ENCODE data around the gene IFRD2. TPM values are rescaled to one million over a fixed set of nuclear protein-coding genes. Genes with fewer than 3 reads are reported as not detected.

The IFRD2 gene
- total and polyA plus RNA-seq, 4 experiments from 2014 or later, result 58.6 to 84.7 (median 63.7) TPM

- Histone ChIP-seq H3K4me3 (ENCODE audit: low read length in 2 of 2) (no peak overlapping the region), H3K27me3 (ENCODE audit: insufficient read depth, low read length) (no peaks in the 10 kb centered on the region), H3K4me1 (ENCODE audit: insufficient read depth, low read length) (peaks cover 13% of the 10 kb centered on the region), H3K9me3 (ENCODE audit: control insufficient read depth in 1 of 2, low read length in 2 of 2) (no peaks in the 10 kb centered on the region), H3K36me3 (ENCODE audit: insufficient read depth, low read length) (peaks cover 57% of the 10 kb centered on the region), H3K27ac (ENCODE audit: low read depth, low read length) (no peak overlapping the region)
- no peak for DNase-seq
- peaks cover 23 to 49% of the 10 kb centered on the region in 2 donors for H3K36me3 Mint-ChIP-seq
- peaks cover 6 to 9% (median 8%) of the 10 kb centered on the region in 4 donors for H3K4me1 Mint-ChIP-seq
- H3K27me3 Mint-ChIP-seq, result no peaks in the 10 kb centered on the region
- ChIA-PET CTCF (ENCODE audit: partially characterized antibody) (interaction anchor here (0.7 to 6.2 kb wide), 9 partner anchors 7 to 63 kb away, joined by 3 to 34 read pairs (median 11); partner anchors contain the start of gene GNAI2), POLR2A (ENCODE audit: partially characterized antibody) (interaction anchor here (1.0 to 5.2 kb wide), 2 partner anchors 9 to 11 kb away, joined by 3 to 35 read pairs; no protein-coding TSS in a partner anchor)
- intact Hi-C loops (cut with micrococcal nuclease), result no loop called here
- H3K9me3 Mint-ChIP-seq, result no peaks in the 10 kb centered on the region
- H3K4me3 Mint-ChIP-seq, result peak overlapping the region in 2 of 8 donors; percentile 25 to 32
- peak overlapping the region in 4 of 7 donors; percentile 15 to 71 (median 45) for H3K27ac Mint-ChIP-seq
Observed at GRCh38 chr3:50256978-50257890, 35.0 kb downstream of the IFRD2 start.

- peaks cover 23 to 57% of the 10 kb centered on the region in 2 donors for H3K36me3 Mint-ChIP-seq
- H3K9me3 Mint-ChIP-seq, result no peaks in the 10 kb centered on the region
- ChIA-PET CTCF (ENCODE audit: partially characterized antibody) (interaction anchor here (2.8 to 6.2 kb wide), 2 partner anchors 9 to 61 kb away, joined by 12 to 34 read pairs; no protein-coding TSS in a partner anchor), POLR2A (ENCODE audit: partially characterized antibody) (no interaction called here)
- H3K4me1 Mint-ChIP-seq, result peaks cover 12 to 23% (median 17%) of the 10 kb centered on the region in 4 donors
- intact Hi-C loops (cut with micrococcal nuclease), result no loop called here
- H3K27me3 Mint-ChIP-seq, result no peaks in the 10 kb centered on the region
- Histone ChIP-seq H3K36me3 (ENCODE audit: insufficient read depth, low read length) (peaks cover 73% of the 10 kb centered on the region), H3K27ac (ENCODE audit: low read depth, low read length) (no peak overlapping the region), H3K9me3 (ENCODE audit: control insufficient read depth in 1 of 2, low read length in 2 of 2) (no peaks in the 10 kb centered on the region), H3K4me1 (ENCODE audit: insufficient read depth, low read length) (peaks cover 25% of the 10 kb centered on the region), H3K4me3 (ENCODE audit: low read length in 2 of 2) (no peak overlapping the region), H3K27me3 (ENCODE audit: insufficient read depth, low read length) (no peaks in the 10 kb centered on the region)
- H3K27ac Mint-ChIP-seq, result no peak overlapping the region
- no peak for DNase-seq
- no peak overlapping the region for H3K4me3 Mint-ChIP-seq
Observed at GRCh38 chr3:50255251-50255615, 37.0 kb downstream of the IFRD2 start.

DNA sequence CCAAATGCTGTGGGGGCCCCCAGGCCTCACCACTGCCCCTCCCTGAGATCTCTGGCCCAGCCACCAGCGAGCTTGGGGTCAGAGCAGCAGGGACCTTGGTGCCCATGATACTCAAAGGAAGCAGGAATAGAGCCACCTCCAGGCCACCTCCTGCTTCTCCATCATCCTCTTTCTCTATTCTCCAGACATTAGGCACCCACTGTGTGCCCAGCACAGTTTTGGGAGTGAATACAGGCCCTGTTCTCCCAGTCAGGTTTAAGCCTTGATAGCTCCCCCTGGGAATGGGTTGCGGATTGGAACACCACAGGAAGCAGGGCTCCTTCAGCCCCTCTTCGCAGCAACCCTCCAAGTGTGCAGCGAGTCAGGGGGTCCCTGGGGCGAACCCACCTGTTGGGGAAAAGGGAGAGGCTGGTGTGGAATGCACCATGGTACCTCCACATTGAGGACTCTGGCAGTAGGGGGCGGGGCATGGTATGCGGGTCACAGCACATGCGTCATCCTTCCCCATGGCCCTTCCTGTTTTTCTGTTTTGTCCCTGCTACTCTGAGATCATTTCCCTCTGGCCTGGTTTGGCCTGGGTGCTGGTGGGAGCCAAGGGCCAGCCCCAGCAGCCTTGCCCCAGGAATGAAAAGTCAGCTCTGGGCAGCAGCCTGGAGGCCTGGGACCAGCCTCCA is 37.5 kb downstream of the IFRD2 start:
- CTCF ChIA-PET (ENCODE audit: partially characterized antibody), result interaction anchor here (1.7 to 2.8 kb wide), 2 partner anchors 60 kb away, joined by 8 to 12 read pairs; no protein-coding TSS in a partner anchor
- Mint-ChIP-seq H3K9me3 (no peaks in the 10 kb centered on the region), H3K27ac (peak overlapping the region in 3 of 7 donors; percentile 18 to 86 (median 44)), H3K36me3 (peaks cover 23 to 60% of the 10 kb centered on the region in 2 donors), H3K27me3 (no peaks in the 10 kb centered on the region), H3K4me3 (no peak overlapping the region), H3K4me1 (peaks cover 15 to 27% (median 19%) of the 10 kb centered on the region in 4 donors)
- POLR2A ChIA-PET (ENCODE audit: partially characterized antibody), result interaction anchor here (1.2 to 1.5 kb wide), 2 partner anchors 18 to 19 kb away, joined by 5 read pairs; partner anchors contain the start of gene GNAI2
- H3K4me3 ChIP-seq (ENCODE audit: low read length in 2 of 2), result no peak overlapping the region
- no peak overlapping the region for H3K27ac ChIP-seq (ENCODE audit: low read depth, low read length)
- intact Hi-C loops (cut with micrococcal nuclease), result no loop called here
- DNase-seq, result no peak
- H3K9me3 ChIP-seq (ENCODE audit: control insufficient read depth in 1 of 2, low read length in 2 of 2), result no peaks in the 10 kb centered on the region
- no peaks in the 10 kb centered on the region for H3K27me3 ChIP-seq (ENCODE audit: insufficient read depth, low read length)
- peaks cover 78% of the 10 kb centered on the region for H3K36me3 ChIP-seq (ENCODE audit: insufficient read depth, low read length)
- peaks cover 27% of the 10 kb centered on the region for H3K4me1 ChIP-seq (ENCODE audit: insufficient read depth, low read length)

DNA sequence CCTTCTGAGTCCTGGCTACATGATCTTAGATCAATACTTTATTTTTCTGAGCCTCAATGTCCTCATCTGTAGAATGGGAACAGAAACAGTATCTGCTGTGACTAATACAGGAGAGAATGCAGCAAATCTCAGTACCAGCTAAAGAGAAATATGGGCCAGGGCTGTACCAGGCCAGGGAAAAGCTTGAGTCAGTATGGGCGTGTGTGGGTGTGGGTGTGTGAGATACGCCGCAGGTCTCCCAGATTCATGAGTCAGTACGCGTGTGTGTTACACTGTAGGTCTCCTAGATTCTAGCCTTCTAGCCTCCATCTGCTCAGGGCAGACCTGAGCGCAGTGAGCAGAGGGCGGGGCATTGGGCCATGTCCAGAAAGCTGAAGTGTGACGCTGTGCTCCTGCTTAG is 41.0 kb downstream of the IFRD2 start:
- Histone ChIP-seq H3K27me3 (ENCODE audit: insufficient read depth, low read length) (no peaks in the 10 kb centered on the region), H3K4me1 (ENCODE audit: insufficient read depth, low read length) (peaks cover 58% of the 10 kb centered on the region), H3K4me3 (ENCODE audit: low read length in 2 of 2) (no peak overlapping the region), H3K36me3 (ENCODE audit: insufficient read depth, low read length) (peaks cover 57% of the 10 kb centered on the region), H3K9me3 (ENCODE audit: control insufficient read depth in 1 of 2, low read length in 2 of 2) (no peaks in the 10 kb centered on the region), H3K27ac (ENCODE audit: low read depth, low read length) (no peak overlapping the region)
- Mint-ChIP-seq H3K27ac (peak overlapping the region in 6 of 7 donors; percentile 39 to 81 (median 70)), H3K4me1 (peaks cover 27 to 53% (median 35%) of the 10 kb centered on the region in 4 donors), H3K36me3 (peaks cover 8 to 41% of the 10 kb centered on the region in 2 donors), H3K4me3 (peak overlapping the region in 2 of 8 donors; percentile 10 to 38), H3K9me3 (no peaks in the 10 kb centered on the region), H3K27me3 (no peaks in the 10 kb centered on the region)
- ChIA-PET CTCF (ENCODE audit: partially characterized antibody) (interaction anchor here (0.9 to 6.4 kb wide), 5 partner anchors 8 to 57 kb away, joined by 3 to 238 read pairs (median 6); no protein-coding TSS in a partner anchor), POLR2A (ENCODE audit: partially characterized antibody) (no interaction called here)
- intact Hi-C loops (cut with micrococcal nuclease), result no loop called here
- DNase-seq, result no peak

DNA sequence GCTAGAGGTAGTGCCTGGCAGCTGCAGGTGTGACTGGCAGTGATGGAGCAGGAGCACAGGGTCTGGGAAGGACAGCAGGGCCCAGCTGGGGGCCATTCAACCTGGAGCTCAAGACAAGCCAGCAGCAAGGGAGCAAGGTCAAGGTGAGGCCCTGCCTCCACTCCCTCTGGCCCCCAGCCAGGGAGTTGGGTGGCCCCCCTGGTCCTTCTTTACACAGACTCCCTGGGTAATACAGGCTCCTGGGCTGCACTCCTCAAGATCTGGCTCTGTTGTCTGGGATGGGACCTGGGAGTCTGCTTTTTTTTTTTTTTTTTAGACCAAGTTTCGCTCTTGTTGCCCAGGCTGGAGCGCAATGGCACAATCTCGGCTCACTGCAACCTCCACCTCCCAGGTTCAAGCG is 41.7 kb downstream of the IFRD2 start:
- H3K4me3 Mint-ChIP-seq, result peak overlapping the region in 1 of 8 donors; percentile 33
- H3K4me1 ChIP-seq (ENCODE audit: insufficient read depth, low read length), result peaks cover 65% of the 10 kb centered on the region
- DNase-seq, result no peak
- no peaks in the 10 kb centered on the region for H3K9me3 ChIP-seq (ENCODE audit: control insufficient read depth in 1 of 2, low read length in 2 of 2)
- H3K9me3 Mint-ChIP-seq, result no peaks in the 10 kb centered on the region
- peak overlapping the region; percentile 25 for H3K27ac ChIP-seq (ENCODE audit: low read depth, low read length)
- H3K4me3 ChIP-seq (ENCODE audit: low read length in 2 of 2), result no peak overlapping the region
- no peaks in the 10 kb centered on the region for H3K27me3 Mint-ChIP-seq
- peaks cover 8 to 40% of the 10 kb centered on the region in 2 donors for H3K36me3 Mint-ChIP-seq
- POLR2A ChIA-PET (ENCODE audit: partially characterized antibody), result interaction anchor here (1.0 to 4.5 kb wide), 5 partner anchors 9 to 87 kb away, joined by 3 to 35 read pairs (median 5); partner anchors contain the start of gene GNAI2
- CTCF ChIA-PET (ENCODE audit: partially characterized antibody), result interaction anchor here (1.0 to 6.4 kb wide), 7 partner anchors 9 to 58 kb away, joined by 3 to 238 read pairs (median 6); partner anchors contain the start of genes GNAI2 and GNAT1
- H3K27me3 ChIP-seq (ENCODE audit: insufficient read depth, low read length), result no peaks in the 10 kb centered on the region
- peaks cover 53% of the 10 kb centered on the region for H3K36me3 ChIP-seq (ENCODE audit: insufficient read depth, low read length)
- H3K4me1 Mint-ChIP-seq, result peaks cover 28 to 60% (median 41%) of the 10 kb centered on the region in 4 donors
- intact Hi-C loops (cut with micrococcal nuclease), result no loop called here
- peak overlapping the region in 6 of 7 donors; percentile 74 to 88 (median 78) for H3K27ac Mint-ChIP-seq

- POLR2A ChIA-PET (ENCODE audit: partially characterized antibody), result interaction anchor here (0.6 to 4.5 kb wide), 7 partner anchors 11 to 88 kb away, joined by 3 to 35 read pairs (median 5); partner anchors contain the start of gene GNAI2
- DNase-seq, result no peak
- intact Hi-C loops (cut with micrococcal nuclease), result no loop called here
- no peaks in the 10 kb centered on the region for H3K9me3 Mint-ChIP-seq
- H3K4me1 ChIP-seq (ENCODE audit: insufficient read depth, low read length), result peaks cover 76% of the 10 kb centered on the region
- no peaks in the 10 kb centered on the region for H3K27me3 Mint-ChIP-seq
- H3K36me3 Mint-ChIP-seq, result peaks cover 8 to 37% of the 10 kb centered on the region in 2 donors
- no peaks in the 10 kb centered on the region for H3K9me3 ChIP-seq (ENCODE audit: control insufficient read depth in 1 of 2, low read length in 2 of 2)
- H3K36me3 ChIP-seq (ENCODE audit: insufficient read depth, low read length), result peaks cover 46% of the 10 kb centered on the region
- no peak overlapping the region for H3K4me3 Mint-ChIP-seq
- H3K4me1 Mint-ChIP-seq, result peaks cover 31 to 69% (median 47%) of the 10 kb centered on the region in 4 donors
- H3K4me3 ChIP-seq (ENCODE audit: low read length in 2 of 2), result no peak overlapping the region
- H3K27me3 ChIP-seq (ENCODE audit: insufficient read depth, low read length), result no peaks in the 10 kb centered on the region
- H3K27ac Mint-ChIP-seq, result peak overlapping the region in 5 of 7 donors; percentile 29 to 76 (median 35)
- H3K27ac ChIP-seq (ENCODE audit: low read depth, low read length), result peak overlapping the region; percentile 76
- CTCF ChIA-PET (ENCODE audit: partially characterized antibody), result interaction anchor here (1.4 to 6.4 kb wide), 4 partner anchors 10 to 56 kb away, joined by 3 to 238 read pairs (median 58); partner anchors contain the start of gene GNAT1
Observed at GRCh38 chr3:50249457-50249856, 42.8 kb downstream of the IFRD2 start.

Measured in CD4-positive, alpha-beta memory T cell (primary cell).